ENCODE results near the gene FUBP1. TPM values are rescaled to one million over a fixed set of nuclear protein-coding genes. Genes with fewer than 3 reads are reported as not detected.

The FUBP1 gene
- total RNA-seq, 4 donors from 2014 or later = 99.0 to 136 (median 121) TPM

- H3K36me3 ChIP-seq = peaks cover 5 to 39% (median 15%) of the 10 kb centered on the region in 3 donors
Measured at GRCh38 chr1:77970192-77970591, 8.7 kb downstream of the FUBP1 start.

DNA sequence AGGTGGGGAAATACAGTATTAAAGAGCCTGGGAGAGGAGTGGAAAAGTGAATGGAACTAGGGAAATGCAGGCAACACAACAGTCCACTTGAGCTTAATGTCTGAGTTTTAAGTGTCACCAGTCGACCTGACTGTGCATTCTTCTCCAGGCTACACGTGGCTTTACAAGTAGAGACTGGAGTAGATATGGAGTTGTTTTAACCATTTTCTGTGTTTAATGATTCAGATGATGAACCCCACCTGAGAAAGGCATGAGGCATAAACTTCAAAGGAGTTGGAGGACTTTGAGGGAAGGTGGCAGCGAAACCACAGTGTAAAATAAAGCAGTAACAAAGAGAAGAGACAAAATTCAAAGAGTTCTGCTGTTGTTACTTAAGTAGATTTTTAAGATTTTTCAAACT lies 12.6 kb downstream of the FUBP1 start:
- no peak overlapping the region for H3K27ac ChIP-seq
- H3K9me3 ChIP-seq = no peaks in the 10 kb centered on the region
- peaks cover 5 to 73% (median 38%) of the 10 kb centered on the region in 3 donors for H3K36me3 ChIP-seq
- TF ChIP-seq POLR2A (IDR thresholded peaks at IDR 0.05) (no peak), EP300 (IDR thresholded peaks at IDR 0.05) (no peak)
- TF ChIP-seq, protein P1, sequence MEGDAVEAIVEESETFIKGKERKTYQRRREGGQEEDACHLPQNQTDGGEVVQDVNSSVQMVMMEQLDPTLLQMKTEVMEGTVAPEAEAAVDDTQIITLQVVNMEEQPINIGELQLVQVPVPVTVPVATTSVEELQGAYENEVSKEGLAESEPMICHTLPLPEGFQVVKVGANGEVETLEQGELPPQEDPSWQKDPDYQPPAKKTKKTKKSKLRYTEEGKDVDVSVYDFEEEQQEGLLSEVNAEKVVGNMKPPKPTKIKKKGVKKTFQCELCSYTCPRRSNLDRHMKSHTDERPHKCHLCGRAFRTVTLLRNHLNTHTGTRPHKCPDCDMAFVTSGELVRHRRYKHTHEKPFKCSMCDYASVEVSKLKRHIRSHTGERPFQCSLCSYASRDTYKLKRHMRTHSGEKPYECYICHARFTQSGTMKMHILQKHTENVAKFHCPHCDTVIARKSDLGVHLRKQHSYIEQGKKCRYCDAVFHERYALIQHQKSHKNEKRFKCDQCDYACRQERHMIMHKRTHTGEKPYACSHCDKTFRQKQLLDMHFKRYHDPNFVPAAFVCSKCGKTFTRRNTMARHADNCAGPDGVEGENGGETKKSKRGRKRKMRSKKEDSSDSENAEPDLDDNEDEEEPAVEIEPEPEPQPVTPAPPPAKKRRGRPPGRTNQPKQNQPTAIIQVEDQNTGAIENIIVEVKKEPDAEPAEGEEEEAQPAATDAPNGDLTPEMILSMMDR (IDR thresholded peaks at IDR 0.05) = no peak
- 86 to 90% methylated on average over 3 of the region's 3 CpGs for WGBS, 2 donors
- H3K27me3 ChIP-seq = no peaks in the 10 kb centered on the region
- H3K4me1 ChIP-seq = peaks cover 0 to 28% (median 3%) of the 10 kb centered on the region in 4 donors
- no peak overlapping the region for H3K4me3 ChIP-seq
- DNase-seq (ENCODE audit: low spot score in 2 of 2) = no peak

More at GRCh38 chr1:77970192-77970591, 8.7 kb downstream of the FUBP1 start:
- Histone ChIP-seq H3K4me1 (peaks cover 0 to 47% (median 13%) of the 10 kb centered on the region in 4 donors), H3K4me3 (no peak overlapping the region), H3K27me3 (no peaks in the 10 kb centered on the region), H3K9me3 (no peaks in the 10 kb centered on the region), H3K27ac (no peak overlapping the region)
- WGBS, 2 donors = 70 to 80% methylated on average over 1 of the region's 1 CpG
- TF ChIP-seq POLR2A (IDR thresholded peaks at IDR 0.05) = no peak
- no peak for TF ChIP-seq EP300 (IDR thresholded peaks at IDR 0.05)
- TF ChIP-seq, protein P1 (IDR thresholded peaks at IDR 0.05) = no peak
- DNase-seq (ENCODE audit: low spot score in 2 of 2) = no peak

- DNase-seq (ENCODE audit: low spot score in 2 of 2) = no peak
Measured at GRCh38 chr1:77961392-77961791, 17.5 kb downstream of the FUBP1 start.

GRCh38 chr1:77958850-77959249 lies 20.0 kb downstream of the FUBP1 start:
- TF ChIP-seq EP300 (IDR thresholded peaks at IDR 0.05) (no peak), POLR2A (IDR thresholded peaks at IDR 0.05) (no peak)
- TF ChIP-seq, protein P1 (IDR thresholded peaks at IDR 0.05) = no peak
- Histone ChIP-seq H3K9me3 (no peaks in the 10 kb centered on the region), H3K4me3 (no peak overlapping the region), H3K36me3 (peaks cover 3 to 100% (median 43%) of the 10 kb centered on the region in 3 donors), H3K27ac (no peak overlapping the region), H3K27me3 (no peaks in the 10 kb centered on the region), H3K4me1 (no peaks in the 10 kb centered on the region)
- no peak for DNase-seq (ENCODE audit: low spot score in 2 of 2)
- 90 to 92% methylated on average over 2 of the region's 2 CpGs for WGBS, 2 donors

More at GRCh38 chr1:77961392-77961791, 17.5 kb downstream of the FUBP1 start:
- no peak overlapping the region for H3K4me3 ChIP-seq
- TF ChIP-seq, protein P1 (IDR thresholded peaks at IDR 0.05) = no peak
- TF ChIP-seq POLR2A (IDR thresholded peaks at IDR 0.05) = no peak
- TF ChIP-seq EP300 (IDR thresholded peaks at IDR 0.05) = no peak
- H3K4me1 ChIP-seq = no peaks in the 10 kb centered on the region
- WGBS, 2 donors = 87 to 93% methylated on average over 2 of the region's 2 CpGs
- H3K36me3 ChIP-seq = peaks cover 8 to 100% (median 56%) of the 10 kb centered on the region in 3 donors
- H3K27ac ChIP-seq = no peak overlapping the region
- no peaks in the 10 kb centered on the region for H3K9me3 ChIP-seq
- H3K27me3 ChIP-seq = no peaks in the 10 kb centered on the region

DNA sequence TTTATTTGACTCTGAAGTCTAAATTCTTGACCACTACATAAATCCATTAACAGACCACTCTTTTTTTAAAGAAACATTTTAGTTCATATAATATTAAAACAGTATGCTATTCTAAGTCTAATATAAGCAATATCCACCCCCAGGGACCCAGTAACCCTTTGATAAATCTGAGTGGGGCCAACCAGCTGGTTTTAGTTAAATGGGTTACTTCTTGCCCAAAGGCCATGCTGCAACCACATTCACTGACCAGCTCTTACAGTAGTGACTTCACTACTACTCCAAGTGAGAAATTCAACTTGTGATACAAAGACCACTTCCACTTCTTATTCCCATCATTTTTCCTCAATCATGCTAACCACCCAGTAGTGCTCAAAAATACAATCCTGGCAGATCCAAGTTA lies 20.5 kb downstream of the FUBP1 start:
- Histone ChIP-seq H3K9me3 (no peaks in the 10 kb centered on the region), H3K4me1 (no peaks in the 10 kb centered on the region), H3K4me3 (no peak overlapping the region), H3K27me3 (no peaks in the 10 kb centered on the region), H3K36me3 (peaks cover 3 to 100% (median 42%) of the 10 kb centered on the region in 3 donors), H3K27ac (no peak overlapping the region)
- no peak for TF ChIP-seq EP300 (IDR thresholded peaks at IDR 0.05)
- no peak for TF ChIP-seq POLR2A (IDR thresholded peaks at IDR 0.05)
- TF ChIP-seq, protein P1 (IDR thresholded peaks at IDR 0.05) = no peak
- DNase-seq (ENCODE audit: low spot score in 2 of 2) = no peak
